ENCODE results near the gene NRP1. TPM values are rescaled to one million over a fixed set of nuclear protein-coding genes. Genes with fewer than 3 reads are reported as not detected.

The NRP1 gene
- total and polyA plus RNA-seq, 8 donors: 79.8 to 203 (median 164) TPM

- Histone ChIP-seq H3K9me3 (no peaks in the 10 kb centered on the region), H3K27me3 (no peaks in the 10 kb centered on the region), H3K4me1 (peaks cover 32 to 45% of the 10 kb centered on the region in 2 donors), H3K36me3 (peaks cover 0 to 14% of the 10 kb centered on the region in 2 donors), H3K27ac (peak overlapping the region; percentile 61 to 72), H3K4me3 (no peak overlapping the region)
- ATAC-seq (no peak), DNase-seq (no peak)
- intact Hi-C loops (cut with DNase I): no loop called here
- TF ChIP-seq, protein P1, sequence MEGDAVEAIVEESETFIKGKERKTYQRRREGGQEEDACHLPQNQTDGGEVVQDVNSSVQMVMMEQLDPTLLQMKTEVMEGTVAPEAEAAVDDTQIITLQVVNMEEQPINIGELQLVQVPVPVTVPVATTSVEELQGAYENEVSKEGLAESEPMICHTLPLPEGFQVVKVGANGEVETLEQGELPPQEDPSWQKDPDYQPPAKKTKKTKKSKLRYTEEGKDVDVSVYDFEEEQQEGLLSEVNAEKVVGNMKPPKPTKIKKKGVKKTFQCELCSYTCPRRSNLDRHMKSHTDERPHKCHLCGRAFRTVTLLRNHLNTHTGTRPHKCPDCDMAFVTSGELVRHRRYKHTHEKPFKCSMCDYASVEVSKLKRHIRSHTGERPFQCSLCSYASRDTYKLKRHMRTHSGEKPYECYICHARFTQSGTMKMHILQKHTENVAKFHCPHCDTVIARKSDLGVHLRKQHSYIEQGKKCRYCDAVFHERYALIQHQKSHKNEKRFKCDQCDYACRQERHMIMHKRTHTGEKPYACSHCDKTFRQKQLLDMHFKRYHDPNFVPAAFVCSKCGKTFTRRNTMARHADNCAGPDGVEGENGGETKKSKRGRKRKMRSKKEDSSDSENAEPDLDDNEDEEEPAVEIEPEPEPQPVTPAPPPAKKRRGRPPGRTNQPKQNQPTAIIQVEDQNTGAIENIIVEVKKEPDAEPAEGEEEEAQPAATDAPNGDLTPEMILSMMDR (IDR thresholded peaks at IDR 0.05): no peak
Observed at GRCh38 chr10:33195608-33196376, 138.7 kb downstream of the NRP1 start.

- Histone ChIP-seq H3K4me3 (no peak overlapping the region), H3K4me1 (peaks cover 32 to 45% of the 10 kb centered on the region in 2 donors), H3K36me3 (peaks cover 0 to 5% of the 10 kb centered on the region in 2 donors), H3K27ac (peak overlapping the region; percentile 41 to 58), H3K9me3 (no peaks in the 10 kb centered on the region), H3K27me3 (no peaks in the 10 kb centered on the region)
- DNase-seq: peak in 2 of 4 donors; percentile 28 to 45
- intact Hi-C loops (cut with DNase I): no loop called here
- ATAC-seq: peak; percentile 55
- TF ChIP-seq, protein P1 (IDR thresholded peaks at IDR 0.05): peak in 1 of 2 donors; percentile 21
Observed at GRCh38 chr10:33193701-33194521, 140.6 kb downstream of the NRP1 start.

- H3K4me1 ChIP-seq: peaks cover 27 to 45% of the 10 kb centered on the region in 2 donors
- TF ChIP-seq, protein P1 (IDR thresholded peaks at IDR 0.05): peak; percentile 64 to 73
- H3K4me3 ChIP-seq: no peak overlapping the region
- peaks cover 0 to 9% of the 10 kb centered on the region in 2 donors for H3K36me3 ChIP-seq
- peak in 3 of 4 donors; percentile 76 to 91 (median 79) for DNase-seq
- no peaks in the 10 kb centered on the region for H3K9me3 ChIP-seq
- H3K27ac ChIP-seq: peak overlapping the region; percentile 37 to 58
- H3K27me3 ChIP-seq: no peaks in the 10 kb centered on the region
- peak; percentile 90 for ATAC-seq
- intact Hi-C loops (cut with DNase I): no loop called here
Observed at GRCh38 chr10:33193057-33193700, 141.3 kb downstream of the NRP1 start.

DNA sequence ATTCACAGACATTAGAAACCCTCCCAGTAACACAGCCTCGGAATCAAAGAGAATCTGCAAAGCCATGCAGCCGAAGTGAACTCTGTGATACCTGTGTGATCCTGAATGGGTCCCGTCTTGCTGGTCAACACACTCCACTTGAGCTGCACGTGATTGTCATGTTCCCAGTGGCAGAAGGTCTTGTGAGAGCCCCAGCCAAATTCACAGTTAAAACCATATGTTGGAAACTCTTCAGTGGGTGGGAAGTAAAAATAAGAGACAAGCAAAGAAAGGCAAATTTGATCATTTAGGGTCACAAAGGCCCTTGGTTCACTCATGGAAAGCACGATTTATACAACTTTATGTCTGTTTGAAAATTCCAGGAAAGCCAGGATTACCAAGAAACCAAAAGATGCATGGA lies 142.3 kb downstream of the NRP1 start:
- no peaks in the 10 kb centered on the region for H3K9me3 ChIP-seq
- no peaks in the 10 kb centered on the region for H3K27me3 ChIP-seq
- TF ChIP-seq, protein P1 (IDR thresholded peaks at IDR 0.05): no peak
- H3K4me1 ChIP-seq: peaks cover 25 to 40% of the 10 kb centered on the region in 2 donors
- peaks cover 0 to 18% of the 10 kb centered on the region in 2 donors for H3K36me3 ChIP-seq
- DNase-seq (no peak), ATAC-seq (no peak)
- no peak overlapping the region for H3K27ac ChIP-seq
- intact Hi-C loops (cut with DNase I): no loop called here
- H3K4me3 ChIP-seq: no peak overlapping the region
